ENCODE results near the gene AP3M1.

Gene AP3M1

GRCh38 chr10:74133923-74134820 is 16.5 kb downstream of the AP3M1 start:
- FAIRE-seq, result no peak
- DNase-seq (ENCODE audit: insufficient read length, low spot score), result no peak
- no peak for TF ChIP-seq CTCF (IDR thresholded peaks at IDR 0.05; ENCODE audit: insufficient read depth, missing control alignments)

- no peak for TF ChIP-seq CTCF (IDR thresholded peaks at IDR 0.05; ENCODE audit: insufficient read depth, missing control alignments)
- FAIRE-seq (no peak), DNase-seq (ENCODE audit: insufficient read length, low spot score) (no peak)
Observed at GRCh38 chr10:74123081-74123480, 27.5 kb downstream of the AP3M1 start.

- TF ChIP-seq CTCF (IDR thresholded peaks at IDR 0.05; ENCODE audit: insufficient read depth, missing control alignments), result no peak
- FAIRE-seq (no peak), DNase-seq (ENCODE audit: insufficient read length, low spot score) (no peak)
Observed at GRCh38 chr10:74122060-74122459, 28.6 kb downstream of the AP3M1 start.

- FAIRE-seq, result peak; percentile 53
- no peak for DNase-seq (ENCODE audit: insufficient read length, low spot score)
- no peak for TF ChIP-seq CTCF (IDR thresholded peaks at IDR 0.05; ENCODE audit: insufficient read depth, missing control alignments)
Observed at GRCh38 chr10:74121368-74121767, 29.3 kb downstream of the AP3M1 start.

GRCh38 chr10:74120911-74121310 is 29.7 kb downstream of the AP3M1 start:
- TF ChIP-seq CTCF (IDR thresholded peaks at IDR 0.05; ENCODE audit: insufficient read depth, missing control alignments), result no peak
- DNase-seq (ENCODE audit: insufficient read length, low spot score) (no peak), FAIRE-seq (no peak)

- FAIRE-seq (no peak), DNase-seq (ENCODE audit: insufficient read length, low spot score) (no peak)
- no peak for TF ChIP-seq CTCF (IDR thresholded peaks at IDR 0.05; ENCODE audit: insufficient read depth, missing control alignments)
Observed at GRCh38 chr10:74118804-74119203, 31.8 kb downstream of the AP3M1 start.

GRCh38 chr10:74117738-74118137 is 32.9 kb downstream of the AP3M1 start:
- no peak for TF ChIP-seq CTCF (IDR thresholded peaks at IDR 0.05; ENCODE audit: insufficient read depth, missing control alignments)
- DNase-seq (ENCODE audit: insufficient read length, low spot score), result no peak
- no peak for FAIRE-seq
